DLD1 (cell line): ENCODE data around the gene REC8.

ENCODE experiments used
- in situ Hi-C: cut with HindIII; loops from 2 replicates; pipeline ENCODE4 v1.10.0; 2017; ENCODE audit warnings: low sequenced_read_pairs

The REC8 gene

GRCh38 chr14:24159777-24160498 lies 11.9 kb upstream of the REC8 start:
- in situ Hi-C loops = no loop called here

- in situ Hi-C loops = no loop called here
Measured at GRCh38 chr14:24160499-24160849, 11.4 kb upstream of the REC8 start.

- in situ Hi-C loops = no loop called here
Measured at GRCh38 chr14:24160850-24161804, 10.8 kb upstream of the REC8 start, which contains the start of gene IRF9. Gene IRF9 (plus strand): TSS chr14:24161265. CDS start chr14:24162145, 880 bp downstream.

GRCh38 chr14:24162093-24162492 lies 9.8 kb upstream of the REC8 start:
- in situ Hi-C loops = no loop called here

- in situ Hi-C loops = no loop called here
Measured at GRCh38 chr14:24164518-24164991, 7.3 kb upstream of the REC8 start.

GRCh38 chr14:24165785-24166184 lies 6.1 kb upstream of the REC8 start:
- in situ Hi-C loops = no loop called here

- in situ Hi-C loops = no loop called here
Measured at GRCh38 chr14:24167469-24168114, 4.3 kb upstream of the REC8 start.

- in situ Hi-C loops = no loop called here
Measured at GRCh38 chr14:24172261-24172860, 481 bp downstream of the REC8 start.

- in situ Hi-C loops = no loop called here
Measured at GRCh38 chr14:24172871-24173281, 996 bp downstream of the REC8 start.

GRCh38 chr14:24176599-24176998 lies 4.7 kb downstream of the REC8 start:
- in situ Hi-C loops = no loop called here

- in situ Hi-C loops = no loop called here
Measured at GRCh38 chr14:24177041-24177825, 5.4 kb downstream of the REC8 start.

- in situ Hi-C loops = no loop called here
Measured at GRCh38 chr14:24177891-24178290, 6.0 kb downstream of the REC8 start.

- in situ Hi-C loops = no loop called here
Measured at GRCh38 chr14:24178399-24179178, 6.7 kb downstream of the REC8 start.

- in situ Hi-C loops = no loop called here
Measured at GRCh38 chr14:24179294-24179960, 7.5 kb downstream of the REC8 start.

- in situ Hi-C loops = no loop called here
Measured at GRCh38 chr14:24179961-24180796, 8.3 kb downstream of the REC8 start.

- in situ Hi-C loops = no loop called here
Measured at GRCh38 chr14:24181371-24182077, 9.6 kb downstream of the REC8 start.
